ENCODE measurements around the gene COX4I1. TPM values are rescaled to one million over a fixed set of nuclear protein-coding genes. Genes with fewer than 3 reads are reported as not detected.
A peak's percentile ranks its signal among the peaks of the same experiment; 100 is the strongest.

COX4I1 gene
- total RNA-seq, 3 donors from 2014 or later: 355 to 425 (median 400) TPM

DNA sequence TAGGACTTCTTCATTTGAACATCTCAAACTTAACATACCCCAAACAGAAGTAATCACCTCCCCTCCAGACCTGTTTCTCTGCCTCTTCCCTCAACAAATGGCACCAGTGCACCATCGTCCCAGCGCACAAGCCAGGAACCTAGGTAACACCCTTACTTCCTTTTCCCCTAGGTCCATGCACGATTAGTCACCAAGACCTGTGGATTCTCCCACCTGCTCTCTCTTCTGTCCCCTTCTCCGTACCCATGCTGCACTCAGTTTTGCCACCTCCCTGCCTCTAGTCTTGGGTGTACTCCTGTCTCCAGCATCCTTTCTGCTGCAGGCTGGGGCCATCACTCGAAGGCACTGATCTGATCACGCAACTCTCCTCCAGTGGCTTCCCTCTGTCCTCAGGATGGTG is 3.3 kb upstream of the COX4I1 start:
- Histone ChIP-seq H3K27ac (no peak overlapping the region), H3K9me3 (no peaks in the 10 kb centered on the region), H3K4me3 (no peak overlapping the region), H3K36me3 (no peaks in the 10 kb centered on the region), H3K27me3 (no peaks in the 10 kb centered on the region), H3K4me1 (peaks cover 0 to 3% of the 10 kb centered on the region in 2 donors)
- intact Hi-C loops (cut with DNase I; ENCODE audit: low total_unique reads): no loop called here
- no peak for DNase-seq (ENCODE audit: low spot score in 2 of 2)
- TF ChIP-seq POLR2A (IDR thresholded peaks at IDR 0.05) (no peak), POLR2AphosphoS5 (IDR thresholded peaks at IDR 0.05) (no peak)
- TF ChIP-seq, protein P1, sequence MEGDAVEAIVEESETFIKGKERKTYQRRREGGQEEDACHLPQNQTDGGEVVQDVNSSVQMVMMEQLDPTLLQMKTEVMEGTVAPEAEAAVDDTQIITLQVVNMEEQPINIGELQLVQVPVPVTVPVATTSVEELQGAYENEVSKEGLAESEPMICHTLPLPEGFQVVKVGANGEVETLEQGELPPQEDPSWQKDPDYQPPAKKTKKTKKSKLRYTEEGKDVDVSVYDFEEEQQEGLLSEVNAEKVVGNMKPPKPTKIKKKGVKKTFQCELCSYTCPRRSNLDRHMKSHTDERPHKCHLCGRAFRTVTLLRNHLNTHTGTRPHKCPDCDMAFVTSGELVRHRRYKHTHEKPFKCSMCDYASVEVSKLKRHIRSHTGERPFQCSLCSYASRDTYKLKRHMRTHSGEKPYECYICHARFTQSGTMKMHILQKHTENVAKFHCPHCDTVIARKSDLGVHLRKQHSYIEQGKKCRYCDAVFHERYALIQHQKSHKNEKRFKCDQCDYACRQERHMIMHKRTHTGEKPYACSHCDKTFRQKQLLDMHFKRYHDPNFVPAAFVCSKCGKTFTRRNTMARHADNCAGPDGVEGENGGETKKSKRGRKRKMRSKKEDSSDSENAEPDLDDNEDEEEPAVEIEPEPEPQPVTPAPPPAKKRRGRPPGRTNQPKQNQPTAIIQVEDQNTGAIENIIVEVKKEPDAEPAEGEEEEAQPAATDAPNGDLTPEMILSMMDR (IDR thresholded peaks at IDR 0.05): no peak

DNA sequence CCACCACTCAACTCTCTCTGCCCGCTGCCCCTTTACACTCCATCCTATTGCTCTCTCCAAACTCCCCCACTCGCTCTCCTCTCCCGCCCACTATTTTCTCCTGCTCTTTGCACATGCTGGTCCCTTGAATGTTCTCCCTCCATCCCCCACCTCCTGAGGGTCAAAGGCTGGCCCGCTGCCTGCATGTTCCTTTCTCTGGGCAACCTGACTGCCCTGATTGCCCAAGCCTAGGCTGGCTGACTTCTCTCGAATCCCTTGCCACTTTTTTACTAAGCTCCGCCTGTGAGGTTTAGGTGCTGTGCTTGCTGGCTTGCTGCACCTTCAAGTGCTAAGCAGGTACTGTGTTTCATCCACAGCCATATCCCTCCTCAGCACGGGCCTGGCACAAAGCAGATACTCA is 2.9 kb upstream of the COX4I1 start:
- Histone ChIP-seq H3K27me3 (no peaks in the 10 kb centered on the region), H3K9me3 (no peaks in the 10 kb centered on the region), H3K36me3 (no peaks in the 10 kb centered on the region), H3K27ac (no peak overlapping the region), H3K4me3 (no peak overlapping the region), H3K4me1 (peaks cover 0 to 3% of the 10 kb centered on the region in 2 donors)
- TF ChIP-seq POLR2A (IDR thresholded peaks at IDR 0.05): no peak
- TF ChIP-seq, protein P1 (IDR thresholded peaks at IDR 0.05): no peak
- no peak for TF ChIP-seq POLR2AphosphoS5 (IDR thresholded peaks at IDR 0.05)
- intact Hi-C loops (cut with DNase I; ENCODE audit: low total_unique reads): no loop called here
- no peak for DNase-seq (ENCODE audit: low spot score in 2 of 2)

DNA sequence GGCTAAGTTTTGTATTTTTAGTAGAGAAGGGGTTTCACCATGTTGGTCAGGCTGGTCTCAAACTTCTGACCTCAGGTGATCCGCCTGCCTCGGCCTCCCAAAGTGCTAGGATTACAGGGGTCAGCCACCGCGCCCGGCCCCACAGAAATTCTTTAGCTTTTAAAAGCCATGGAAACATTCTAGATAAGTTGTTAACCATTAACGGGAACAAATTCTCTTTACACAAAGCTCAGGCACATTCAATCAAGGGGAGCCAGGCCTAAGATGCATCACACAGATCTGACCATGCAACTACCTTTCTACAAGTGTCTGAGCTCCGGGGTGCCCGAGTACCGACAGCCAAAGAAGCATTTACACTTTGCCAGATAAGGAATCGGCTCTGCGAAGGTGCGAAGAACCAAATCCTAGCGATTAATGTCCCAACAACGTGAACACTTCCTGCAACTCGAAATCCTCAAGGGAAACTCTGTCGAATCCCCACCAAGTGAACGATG is 1.2 kb upstream of the COX4I1 start:
- TF ChIP-seq POLR2A (IDR thresholded peaks at IDR 0.05): no peak
- TF ChIP-seq POLR2AphosphoS5 (IDR thresholded peaks at IDR 0.05): no peak
- TF ChIP-seq, protein P1 (IDR thresholded peaks at IDR 0.05): no peak
- intact Hi-C loops (cut with DNase I; ENCODE audit: low total_unique reads): no loop called here
- Histone ChIP-seq H3K27me3 (no peaks in the 10 kb centered on the region), H3K4me3 (peak overlapping the region; percentile 96 to 100 (median 99)), H3K4me1 (peaks cover 0 to 3% of the 10 kb centered on the region in 2 donors), H3K9me3 (no peaks in the 10 kb centered on the region), H3K36me3 (no peaks in the 10 kb centered on the region), H3K27ac (peak overlapping the region in 1 of 2 donors; percentile 85)
- no peak for DNase-seq (ENCODE audit: low spot score in 2 of 2)

DNA sequence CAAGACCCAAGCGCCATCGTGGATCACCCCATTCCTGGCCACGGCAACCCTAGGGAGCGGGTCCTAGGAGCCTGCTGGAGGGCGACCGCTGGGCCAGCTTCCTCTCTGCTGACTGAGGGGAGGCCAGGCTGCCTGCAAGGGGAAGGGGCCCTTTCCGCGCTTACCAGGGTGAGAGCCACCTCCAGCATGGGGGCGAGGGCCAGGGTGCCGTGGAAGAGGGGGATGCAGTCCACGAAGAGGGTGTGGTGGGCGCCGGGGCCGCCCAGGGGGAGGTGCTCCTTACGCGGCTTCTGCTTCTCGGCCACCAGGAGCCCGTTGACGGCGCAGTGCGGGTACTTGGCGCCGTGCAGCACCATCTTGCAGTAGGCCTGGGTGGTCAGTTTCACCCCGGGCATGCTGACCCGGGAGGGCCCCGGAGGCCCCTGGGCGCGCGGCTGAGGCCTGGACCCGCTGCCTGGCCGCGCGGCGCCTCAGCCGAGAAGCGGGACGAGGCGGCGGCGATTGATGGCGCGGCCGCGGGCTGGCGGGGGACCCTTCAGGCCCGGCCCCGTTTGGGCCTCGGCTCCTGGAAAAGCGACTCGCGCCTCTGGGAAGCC is 496 bp upstream of the COX4I1 start:
- H3K4me3 ChIP-seq: peak overlapping the region; percentile 96 to 100 (median 99)
- H3K27ac ChIP-seq: peak overlapping the region; percentile 83 to 85
- intact Hi-C loops (cut with DNase I; ENCODE audit: low total_unique reads): no loop called here
- no peak for DNase-seq (ENCODE audit: low spot score in 2 of 2)
- H3K4me1 ChIP-seq: peaks cover 0 to 3% of the 10 kb centered on the region in 2 donors
- no peaks in the 10 kb centered on the region for H3K27me3 ChIP-seq
- no peak for TF ChIP-seq POLR2A (IDR thresholded peaks at IDR 0.05)
- TF ChIP-seq POLR2AphosphoS5 (IDR thresholded peaks at IDR 0.05): no peak
- TF ChIP-seq, protein P1 (IDR thresholded peaks at IDR 0.05): no peak
- no peaks in the 10 kb centered on the region for H3K36me3 ChIP-seq
- no peaks in the 10 kb centered on the region for H3K9me3 ChIP-seq

DNA sequence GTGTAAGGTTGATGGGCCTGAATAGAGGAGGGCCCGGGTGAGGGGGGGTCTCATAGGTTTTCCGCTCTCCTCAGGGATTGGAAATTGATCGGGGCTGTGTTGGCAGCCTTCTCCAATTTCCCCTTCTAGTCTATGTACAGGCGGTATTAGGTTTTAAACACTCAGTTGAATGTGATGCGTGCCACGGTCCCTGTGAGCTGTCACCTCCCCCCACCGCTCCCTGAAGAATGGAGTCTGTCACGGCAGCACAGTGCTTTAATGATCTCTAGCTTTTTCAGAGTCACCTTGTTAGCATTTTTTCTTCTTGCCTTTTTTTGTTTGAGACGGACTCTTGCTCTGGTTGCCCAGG is 800 bp downstream of the COX4I1 start:
- no peaks in the 10 kb centered on the region for H3K27me3 ChIP-seq
- TF ChIP-seq POLR2AphosphoS5 (IDR thresholded peaks at IDR 0.05) (no peak), POLR2A (IDR thresholded peaks at IDR 0.05) (no peak)
- TF ChIP-seq, protein P1 (IDR thresholded peaks at IDR 0.05): no peak

More for the DNA sequence above, 800 bp downstream of the COX4I1 start:
- no peaks in the 10 kb centered on the region for H3K36me3 ChIP-seq
- H3K27ac ChIP-seq: peak overlapping the region; percentile 83 to 85
- H3K4me1 ChIP-seq: peaks cover 0 to 3% of the 10 kb centered on the region in 2 donors
- peak overlapping the region; percentile 96 to 100 (median 99) for H3K4me3 ChIP-seq
- intact Hi-C loops (cut with DNase I; ENCODE audit: low total_unique reads): no loop called here
- no peak for DNase-seq (ENCODE audit: low spot score in 2 of 2)
- no peaks in the 10 kb centered on the region for H3K9me3 ChIP-seq
